GM18867 (cell line): ENCODE results near the gene PMVK.

Experiments used
- ATAC-seq: cut with Tn5 transposase; IDR thresholded peaks from one replicate; pipeline ENCODE4 v1.9.1; 2021; ENCODE audit warnings: mild to moderate bottlenecking, moderate library complexity; ENCODE audit not compliant: unreplicated experiment

The PMVK gene

DNA sequence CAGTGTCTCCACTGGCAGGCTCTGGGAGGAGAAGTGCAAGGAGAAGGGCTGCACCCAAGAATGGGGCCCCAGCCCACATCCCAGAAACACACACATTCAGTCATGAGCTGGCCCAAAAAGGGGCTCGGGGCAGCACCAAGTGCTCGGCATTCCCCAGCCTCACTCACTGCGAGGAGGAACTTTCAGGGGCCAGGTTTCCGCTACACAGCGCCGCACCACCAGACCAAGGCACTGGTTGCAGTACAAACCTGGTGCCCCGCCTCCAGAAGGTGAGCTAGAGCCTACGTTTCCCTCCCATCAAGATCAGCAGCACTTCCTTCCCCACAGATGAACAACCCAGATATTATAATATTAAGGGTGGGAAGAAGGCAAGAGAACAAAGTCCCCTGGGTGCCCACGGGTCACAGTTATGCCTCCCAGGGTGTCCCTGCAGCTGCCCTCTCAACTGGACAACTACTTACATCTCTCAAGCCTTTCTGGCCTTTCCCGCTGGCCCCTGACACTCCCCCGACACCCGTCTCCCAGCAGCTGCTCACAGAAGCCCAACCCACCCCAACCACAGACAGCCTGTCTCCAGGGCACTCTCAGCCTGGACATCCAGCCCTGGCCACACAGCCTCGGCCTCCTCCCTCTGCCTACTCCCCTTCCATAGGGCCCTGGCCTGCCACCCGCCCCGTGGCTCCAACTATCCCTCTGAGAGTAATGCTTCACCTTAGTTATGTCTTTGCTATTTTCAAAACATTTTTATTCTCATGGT lies 15.6 kb upstream of the PMVK start:
- ATAC-seq: no peak

DNA sequence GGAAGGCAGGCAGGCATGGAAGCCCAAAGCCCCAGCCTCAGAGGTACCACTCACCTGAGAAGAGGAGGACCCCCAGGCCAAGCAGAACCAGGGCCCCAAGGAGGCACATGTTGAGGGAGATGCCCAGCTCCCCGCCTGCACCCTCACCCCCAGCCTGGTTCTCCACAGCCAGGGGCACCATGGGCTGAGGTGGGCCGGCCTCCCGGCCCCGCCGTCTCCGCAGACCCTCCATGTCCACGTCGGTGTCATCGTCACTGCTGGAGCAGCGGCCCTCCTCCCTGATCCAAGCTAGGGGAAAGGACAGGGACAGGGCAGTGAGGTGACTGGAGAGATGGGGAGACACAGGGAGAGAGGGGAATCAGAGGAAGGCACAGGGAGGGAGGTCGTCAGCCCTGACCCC lies 11.6 kb upstream of the PMVK start:
- no peak for ATAC-seq

- ATAC-seq: no peak
These were observed 9.7 kb upstream of the PMVK start for GRCh38 chr1:154945962-154946850.

DNA sequence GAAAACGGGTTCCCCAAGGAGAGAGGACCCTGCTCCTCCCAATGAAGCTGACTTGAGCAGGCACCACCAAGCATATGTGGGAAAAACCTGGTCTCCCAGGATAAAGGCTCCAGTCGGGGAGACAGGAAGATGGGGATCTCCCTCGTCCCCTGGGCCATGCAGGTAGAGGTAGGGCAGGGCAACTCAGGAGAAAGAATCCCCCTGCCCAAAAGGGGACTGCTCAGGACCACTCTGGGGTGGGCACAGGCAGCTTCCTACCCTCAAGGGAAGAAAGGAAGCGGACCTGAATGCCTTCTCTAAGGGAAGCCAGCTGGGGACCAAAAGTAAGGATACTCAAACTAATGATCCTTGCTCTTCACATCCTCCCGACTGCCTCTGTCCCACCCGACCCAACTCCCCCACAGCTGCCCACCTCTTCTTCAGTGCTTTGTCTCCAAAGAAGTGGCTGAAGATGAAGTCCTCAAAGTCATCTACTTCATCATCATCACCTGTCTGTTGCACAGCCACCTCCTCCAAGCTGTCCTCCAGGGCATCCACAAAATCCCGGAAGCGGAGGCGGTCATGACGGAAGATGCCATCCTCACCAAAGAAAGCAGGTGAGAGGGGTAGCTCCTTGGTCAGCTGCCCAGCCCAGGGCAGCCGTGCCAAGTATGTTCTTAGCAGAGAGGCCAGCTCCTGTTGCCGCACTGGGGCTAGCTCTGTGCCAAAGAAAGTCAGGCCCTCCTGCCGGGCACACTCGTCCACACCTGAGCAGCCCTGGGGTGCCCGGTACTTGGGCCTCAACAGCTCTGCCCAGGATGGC lies 8.8 kb upstream of the PMVK start:
- no peak for ATAC-seq

- ATAC-seq: no peak
These were observed 8.1 kb upstream of the PMVK start for GRCh38 chr1:154944401-154945159.

- ATAC-seq: no peak
These were observed 7.3 kb upstream of the PMVK start for GRCh38 chr1:154943649-154944400.

DNA sequence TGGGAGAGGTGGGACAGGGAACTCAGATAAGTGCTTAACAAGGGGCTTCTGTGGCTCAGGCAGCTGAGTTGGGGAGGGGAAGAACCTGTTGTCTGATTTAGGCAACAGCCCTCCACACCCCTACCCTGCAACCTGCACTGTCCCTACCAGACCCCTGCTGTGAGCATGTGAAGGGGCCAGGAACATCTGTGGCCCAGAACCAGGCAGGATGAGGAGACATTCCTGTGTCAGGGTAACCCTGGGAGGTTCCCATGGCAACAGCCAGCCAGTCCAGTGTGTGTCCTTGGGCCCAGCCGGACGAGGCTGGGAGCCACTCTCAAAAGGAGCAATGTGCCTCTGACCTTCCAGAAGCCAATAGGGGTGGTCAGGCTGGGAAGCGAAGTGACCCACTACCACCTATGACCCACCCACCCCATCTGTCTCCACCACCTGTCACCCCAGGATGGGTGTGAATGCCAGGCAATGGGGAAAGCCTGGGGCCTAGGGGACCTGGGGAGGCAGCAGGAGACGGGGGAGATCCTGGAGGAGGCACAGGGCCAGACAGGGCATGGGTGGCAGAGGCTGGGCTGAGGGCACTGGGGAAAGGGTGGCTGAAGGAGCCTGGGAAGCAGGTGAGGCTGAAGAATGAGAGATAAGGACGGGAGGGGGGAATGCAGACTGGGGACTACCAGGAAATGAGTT lies 5.0 kb upstream of the PMVK start:
- no peak for ATAC-seq

DNA sequence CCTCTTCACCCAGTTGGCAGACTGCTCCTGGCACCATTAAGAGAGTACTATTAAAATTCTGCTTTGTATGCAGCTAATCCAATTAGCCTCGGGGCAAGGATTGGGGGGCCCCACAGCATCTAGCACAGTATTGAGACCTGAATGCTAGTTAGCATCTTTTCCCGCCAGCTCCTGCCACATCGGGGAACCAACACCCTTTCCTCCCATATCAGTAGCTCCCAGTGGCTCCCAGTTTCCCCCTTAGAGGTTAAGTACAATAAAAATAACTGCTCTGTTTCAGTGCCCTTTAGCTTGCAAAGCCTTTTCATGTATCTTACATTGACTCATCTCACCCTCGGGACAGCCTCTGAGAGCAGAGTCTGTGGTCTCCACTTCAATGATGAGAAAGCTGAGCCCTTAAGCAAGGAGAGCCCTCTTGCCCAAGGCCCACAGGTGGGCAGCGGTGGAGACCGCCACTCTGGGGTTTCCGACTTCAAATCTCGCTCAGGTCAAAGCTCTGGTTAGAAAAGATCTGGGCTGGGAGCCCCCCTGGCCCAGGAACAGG lies 4.2 kb upstream of the PMVK start:
- no peak for ATAC-seq

DNA sequence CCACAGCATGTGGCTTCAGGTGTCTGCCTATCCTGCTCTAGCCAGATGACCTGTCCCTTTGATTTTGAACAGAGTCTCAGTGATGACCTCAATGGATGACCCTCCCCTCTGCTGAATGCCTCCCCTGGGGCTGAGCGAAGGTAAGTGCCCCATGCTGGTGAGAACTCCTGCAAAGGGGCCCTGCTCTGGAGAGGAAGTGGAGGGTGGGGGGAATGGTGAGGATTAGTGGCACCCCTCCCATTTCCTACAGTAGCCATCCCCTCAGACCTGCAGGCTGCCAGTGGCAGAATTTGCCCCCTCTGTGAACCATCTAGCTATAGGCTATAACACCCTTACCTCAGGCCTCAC lies 3.7 kb upstream of the PMVK start:
- ATAC-seq: no peak

DNA sequence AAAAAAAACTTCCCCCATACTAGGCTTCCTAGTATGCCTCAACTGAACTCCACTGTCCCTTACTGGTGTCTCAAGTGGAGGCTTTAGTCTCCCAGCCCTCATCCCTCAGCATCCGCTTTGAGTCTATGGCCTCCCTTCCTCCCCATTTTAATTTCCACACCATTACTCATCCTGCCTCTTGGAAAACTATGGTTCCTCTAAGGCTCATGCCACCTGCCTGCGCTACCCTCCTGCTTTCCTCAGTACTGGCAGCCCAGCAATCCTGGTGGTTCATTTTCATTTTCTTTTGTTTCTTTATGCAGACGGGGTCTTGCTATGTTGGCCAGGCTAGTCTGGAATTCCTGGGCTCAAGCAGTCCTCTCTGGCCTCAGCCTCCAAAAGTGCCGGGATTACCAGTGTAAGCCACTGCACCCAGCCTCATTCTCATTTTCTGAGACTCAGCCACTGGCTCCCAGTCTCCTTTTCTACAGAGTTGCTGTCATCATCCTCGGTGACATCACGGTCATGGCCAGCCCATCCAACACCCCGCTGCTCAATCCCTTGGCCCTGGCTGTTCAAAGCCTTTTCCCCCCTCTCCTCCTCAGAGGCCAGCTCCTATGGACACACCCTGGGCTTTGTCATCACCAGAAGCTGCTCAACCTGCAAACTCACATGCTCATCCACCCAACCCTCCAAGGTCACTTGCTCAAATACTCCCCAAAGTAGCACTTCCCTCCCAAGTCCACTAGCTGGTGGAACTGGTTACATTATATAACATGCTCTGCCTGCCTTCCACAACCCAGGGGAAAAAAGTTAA lies 2.3 kb upstream of the PMVK start:
- ATAC-seq: no peak

DNA sequence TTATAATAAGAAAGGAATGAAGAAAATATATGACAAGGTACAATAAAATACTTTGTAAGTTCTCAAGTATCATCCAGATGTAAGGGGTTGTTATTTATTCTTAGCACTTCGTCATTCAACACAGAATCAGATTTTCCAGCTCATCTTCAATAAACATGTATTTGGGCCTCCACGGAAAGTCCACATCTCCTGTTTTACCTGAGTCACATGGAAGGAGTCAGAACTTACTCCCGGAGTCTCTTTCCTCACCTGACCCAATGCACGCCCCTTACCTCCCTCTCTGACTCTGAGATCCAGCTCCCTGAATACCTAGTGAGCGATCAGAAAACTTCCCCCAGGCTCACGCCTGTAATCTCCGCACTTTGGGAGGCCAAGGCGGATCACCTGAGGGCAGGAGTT lies 1.5 kb upstream of the PMVK start:
- no peak for ATAC-seq

- peak; percentile 67 for ATAC-seq
These were observed 817 bp upstream of the PMVK start for GRCh38 chr1:154937085-154937987.

DNA sequence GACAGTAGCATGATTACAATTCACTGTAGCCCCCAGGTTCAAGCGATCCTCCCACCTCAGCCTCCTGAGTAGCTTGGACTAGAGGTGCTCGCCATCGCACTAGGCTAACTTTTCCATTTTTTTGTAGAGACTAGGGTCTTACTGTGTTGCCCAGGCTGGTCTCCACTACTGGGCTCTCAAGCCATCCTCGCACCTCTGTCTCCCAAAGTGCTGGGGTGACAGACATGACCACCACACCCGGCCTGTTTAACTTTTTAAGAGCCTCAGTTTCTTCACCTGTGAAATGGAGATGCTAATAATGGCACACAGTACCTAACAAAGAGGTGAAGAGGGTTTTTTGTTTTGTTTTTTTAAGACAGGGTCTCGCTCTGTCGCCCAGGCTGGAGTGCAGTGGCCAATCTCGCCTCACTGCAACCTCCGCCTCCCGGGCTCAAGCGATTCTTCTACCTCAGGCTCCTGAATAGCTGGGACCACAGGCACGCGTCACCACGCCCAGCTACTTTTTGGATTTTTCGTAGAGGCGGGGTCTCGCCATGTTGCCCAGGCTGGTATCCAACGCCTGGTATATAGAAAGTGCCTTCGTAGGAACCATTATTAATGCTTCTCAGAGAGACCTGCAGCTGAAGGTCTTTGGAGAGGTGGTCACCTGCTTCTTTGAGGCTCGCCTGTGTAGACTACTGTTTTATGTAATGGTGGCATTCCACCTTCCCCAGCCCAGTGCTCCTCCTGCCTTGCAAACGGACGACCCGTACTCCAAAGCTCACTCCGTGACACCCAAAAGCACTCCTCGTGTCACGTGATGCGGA lies 567 bp downstream of the PMVK start:
- ATAC-seq: peak; percentile 4

DNA sequence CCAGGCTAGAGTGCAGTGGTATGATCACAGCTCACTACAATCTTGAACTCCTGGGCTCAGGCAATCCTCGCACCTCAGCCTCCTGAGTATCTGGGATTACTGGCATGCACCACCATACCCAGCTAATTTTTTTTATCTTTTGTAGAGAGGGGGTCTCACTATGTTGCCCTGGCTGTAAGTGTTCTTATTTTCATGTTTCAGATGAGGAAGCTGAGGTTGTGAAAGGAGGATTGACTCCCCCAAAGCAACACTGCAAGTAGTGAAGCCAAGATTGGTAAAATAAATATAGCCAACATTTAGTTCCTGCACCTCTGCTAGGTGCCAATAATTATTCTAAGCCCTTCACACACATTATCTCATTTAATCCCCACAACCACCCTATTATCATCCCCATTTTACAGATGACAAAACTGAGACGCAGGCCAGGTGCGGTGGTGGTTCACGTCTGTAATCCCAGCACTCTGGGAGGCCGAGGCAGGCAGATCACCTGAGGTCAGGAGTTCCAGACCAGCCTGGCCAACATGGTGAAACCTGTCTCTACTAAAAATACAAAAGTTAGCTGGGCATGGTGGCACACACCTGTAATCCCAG lies 2.1 kb downstream of the PMVK start:
- no peak for ATAC-seq

DNA sequence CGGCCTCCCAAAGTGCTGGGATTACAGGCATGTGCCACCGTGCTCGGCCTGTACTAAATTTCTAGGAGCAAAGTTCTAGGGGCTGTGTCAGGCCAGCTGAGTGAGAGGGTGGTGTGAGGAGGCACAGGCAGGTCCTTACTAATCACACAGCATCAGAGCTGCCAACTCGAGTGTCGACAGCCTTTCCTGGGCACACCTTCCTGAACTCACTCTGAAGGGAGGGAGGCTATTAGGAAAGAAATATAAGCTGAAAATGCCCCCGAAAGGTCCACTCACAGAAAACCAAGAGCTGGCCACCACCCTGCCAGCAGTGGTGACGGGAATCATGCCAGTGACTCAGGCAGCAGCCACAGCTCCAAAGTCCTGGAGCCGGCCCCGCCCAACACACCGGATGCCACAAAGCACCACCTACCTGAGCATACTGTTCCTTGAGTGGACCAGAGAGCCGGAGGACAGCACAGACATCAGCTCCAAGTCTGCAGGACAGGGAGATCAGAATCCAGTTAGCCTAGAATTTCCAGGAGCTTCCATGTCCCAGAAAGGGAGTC lies 4.5 kb downstream of the PMVK start:
- no peak for ATAC-seq

GRCh38 chr1:154926201-154926600 lies 10.3 kb downstream of the PMVK start:
- no peak for ATAC-seq
